GM23338 (cell line): ENCODE measurements around the gene GRID2. TPM values are rescaled to one million over a fixed set of nuclear protein-coding genes. Genes with fewer than 3 reads are reported as not detected.

Experiments
- ATAC-seq: fragments of 200-7000 bp; cut with Tn5 transposase; 3 replicates; pipeline ENCODE4 v1.9.1; 2020
- DNase-seq: peaks from one replicate; pipeline ENCODE4 v3.0.0-alpha.2; 2015; ENCODE audit warnings: low spot score
- H2AFZ ChIP-seq: fragments of 200-600 bp; sonication (generic); 2 replicates; pipeline ENCODE4 v1.8.0; 2016; ENCODE audit warnings: antibody characterized with exemption, mild to moderate bottlenecking, moderate library complexity
- H3F3A ChIP-seq: fragments of 200-600 bp; sonication (generic); replicated peaks from 2 replicates; pipeline ENCODE4 v1.8.0; 2017; ENCODE audit warnings: antibody characterized with exemption, mixed run types, low read depth
- H3K27ac ChIP-seq: fragments of 200-600 bp; sonication (generic); 2 replicates; pipeline ENCODE4 v1.6.1; 2016; ENCODE audit warnings: low read depth
- H3K27me3 ChIP-seq: fragments of 200-600 bp; sonication (generic); 2 replicates; pipeline ENCODE4 v1.8.0; 2016; ENCODE audit warnings: mild to moderate bottlenecking, mixed run types, moderate library complexity; ENCODE audit not compliant: insufficient read depth
- H3K36me3 ChIP-seq: fragments of 200-600 bp; sonication (generic); 2 replicates; pipeline ENCODE4 v1.8.0; 2016; ENCODE audit warnings: mild to moderate bottlenecking; ENCODE audit not compliant: insufficient read depth
- H3K4me1 ChIP-seq: fragments of 200-600 bp; sonication (generic); 2 replicates; pipeline ENCODE4 v1.8.0; 2016; ENCODE audit warnings: mild to moderate bottlenecking, moderate library complexity; ENCODE audit not compliant: insufficient read depth
- H3K4me2 ChIP-seq: fragments of 200-600 bp; sonication (generic); 2 replicates; pipeline ENCODE4 v1.7.1; 2017; ENCODE audit warnings: mixed run types
- H3K4me3 ChIP-seq: fragments of 200-600 bp; sonication (generic); 2 replicates; pipeline ENCODE4 v1.6.1; 2016; ENCODE audit warnings: mixed run types
- H3K79me2 ChIP-seq: fragments of 200-600 bp; sonication (generic); replicated peaks from 2 replicates; pipeline ENCODE4 v1.8.0; 2017; ENCODE audit warnings: mild to moderate bottlenecking; ENCODE audit not compliant: insufficient read depth
- H3K9me2 ChIP-seq: fragments of 200-600 bp; sonication (generic); 2 replicates; pipeline ENCODE4 v1.8.0; 2017; ENCODE audit not compliant: insufficient read depth
- H4K20me1 ChIP-seq: fragments of 200-600 bp; sonication (generic); replicated peaks from 2 replicates; pipeline ENCODE4 v1.8.0; 2017; ENCODE audit warnings: mild to moderate bottlenecking; ENCODE audit not compliant: insufficient read depth
- H3K27ac Mint-ChIP-seq: 2 replicates; pipeline ENCODE4 v1.8.0; 2020; ENCODE audit warnings: inconsistent platforms, mild to moderate bottlenecking, moderate library complexity, mixed read lengths
- H3K27me3 Mint-ChIP-seq: 3 replicates; pipeline ENCODE4 v1.8.0; 2022; ENCODE audit warnings: low read depth, mild to moderate bottlenecking, moderate library complexity, mixed read lengths, inconsistent platforms; ENCODE audit not compliant: insufficient read depth, poor library complexity
- H3K36me3 Mint-ChIP-seq: 3 replicates; pipeline ENCODE4 v1.8.0; 2021; ENCODE audit warnings: low read depth, mild to moderate bottlenecking, inconsistent platforms, moderate library complexity, mixed read lengths
- H3K4me1 Mint-ChIP-seq: 3 replicates; pipeline ENCODE4 v1.8.0; 2020; ENCODE audit warnings: mild to moderate bottlenecking, inconsistent platforms, mixed read lengths
- H3K4me3 Mint-ChIP-seq: 3 replicates; pipeline ENCODE4 v1.8.0; 2021; ENCODE audit warnings: moderate library complexity, mild to moderate bottlenecking, inconsistent platforms, mixed read lengths
- H3K9me3 Mint-ChIP-seq: 3 replicates; pipeline ENCODE4 v1.8.0; 2020; ENCODE audit warnings: moderate library complexity, mild to moderate bottlenecking, inconsistent platforms, mixed read lengths
- CREB1 ChIP-seq: fragments of 250-450 bp; sonication (Bioruptor Pico); IDR thresholded peaks from 2 replicates; pipeline ENCODE4 v1.5.0; 2020; ENCODE audit warnings: low read depth, mild to moderate bottlenecking, moderate library complexity
- EZH2 ChIP-seq: fragments of 200-600 bp; sonication (generic); IDR thresholded peaks from one replicate; pipeline ENCODE4 v1.8.0; 2017; ENCODE audit warnings: antibody characterized with exemption, mild to moderate bottlenecking, low read depth; ENCODE audit not compliant: unreplicated experiment
- EZH2phosphoT487 ChIP-seq: fragments of 200-600 bp; sonication (generic); IDR thresholded peaks from one replicate; pipeline ENCODE4 v1.8.1; 2018; ENCODE audit warnings: antibody characterized with exemption; ENCODE audit not compliant: unreplicated experiment
- JUNB ChIP-seq: IDR thresholded peaks from one replicate; pipeline ENCODE4 v1.6.1; 2016; ENCODE audit warnings: antibody characterized with exemption; ENCODE audit not compliant: unreplicated experiment
- NANOG ChIP-seq: IDR thresholded peaks from 2 replicates; pipeline ENCODE4 v1.6.1; 2016; ENCODE audit warnings: antibody characterized with exemption, borderline replicate concordance
- POLR2AphosphoS5 ChIP-seq: IDR thresholded peaks from 2 replicates; pipeline ENCODE4 v1.6.1; 2016; ENCODE audit warnings: antibody characterized with exemption, low read depth
- STAT1 ChIP-seq: IDR thresholded peaks from one replicate; pipeline ENCODE4 v1.6.1; 2016; ENCODE audit warnings: antibody characterized with exemption; ENCODE audit not compliant: unreplicated experiment
- ZNF114 ChIP-seq: fragments of 250-450 bp; sonication (Bioruptor Pico); IDR thresholded peaks from 2 replicates; pipeline ENCODE4 v1.5.0; 2020; ENCODE audit warnings: mild to moderate bottlenecking, moderate library complexity
- polyA plus RNA-seq: library from polyadenylated mRNA; unstranded; fragments of >200 nt; fragmentation: Nextera tagmentation; extraction: Ambion mirVana; gene quantifications from 2 replicates; pipeline ENCODE4 v1.2.1, GENCODE V29; 2016
- total RNA-seq: library from RNA; depleted of rRNA; stranded (reverse); fragments of >200 nt; shearing (Covaris generic); gene quantifications from 2 replicates; pipeline ENCODE4 v1.2.3, GENCODE V29; 2014
- TF ChIP-seq, protein P1 (sequence below): IDR thresholded peaks from 2 replicates; pipeline ENCODE4 v1.6.1; 2016; ENCODE audit warnings: antibody characterized with exemption
- TF ChIP-seq, protein P2 (sequence below), 2 experiments: fragments of 200-600 bp in 1 of 2; sonication (generic) in 1 of 2; conservative IDR thresholded peaks; 2 replicates each; pipeline versions ENCODE4 v1.5.1 to v1.6.1; 2016 to 2017; ENCODE audit warnings: antibody characterized with exemption in 2 of 2, low read depth in 2 of 2, mild to moderate bottlenecking in 2 of 2, moderate library complexity in 1 of 2
- TF ChIP-seq, protein P3 (sequence below): fragments of 250-450 bp; sonication (Bioruptor Pico); IDR thresholded peaks from 2 replicates; pipeline ENCODE4 v1.5.0; 2020; ENCODE audit warnings: mild to moderate bottlenecking, moderate library complexity
- TF ChIP-seq, protein P4 (sequence below): IDR thresholded peaks from one replicate; pipeline ENCODE4 v1.6.1; 2018; ENCODE audit warnings: antibody characterized with exemption; ENCODE audit not compliant: unreplicated experiment

GRID2 gene
- total and polyA plus RNA-seq, 2 experiments from 2014 or later, result 19.9 to 65.4 TPM

DNA sequence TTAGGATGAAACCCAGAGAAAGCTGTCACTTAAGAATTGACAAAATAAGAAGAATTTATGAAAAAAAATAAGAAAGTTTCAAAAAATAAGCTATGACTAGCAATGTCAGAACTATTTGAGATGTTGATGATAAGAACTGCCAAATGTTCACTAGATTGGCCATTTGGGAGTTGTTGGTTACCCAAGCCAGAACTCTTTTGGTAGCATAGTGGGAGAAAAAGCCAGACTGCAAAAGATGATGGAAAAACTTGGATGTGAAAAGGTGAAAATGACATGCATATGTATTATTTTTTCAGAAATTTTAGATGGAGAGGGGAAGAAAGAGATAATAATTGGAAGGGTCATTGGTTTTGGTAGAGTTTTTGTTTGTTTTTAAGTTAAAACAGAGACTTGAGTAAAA is 1127.6 kb downstream of the GRID2 start (continued):
- no peak for TF ChIP-seq ZNF114 (CRISPR knock-in tag)
- TF ChIP-seq, protein P1, sequence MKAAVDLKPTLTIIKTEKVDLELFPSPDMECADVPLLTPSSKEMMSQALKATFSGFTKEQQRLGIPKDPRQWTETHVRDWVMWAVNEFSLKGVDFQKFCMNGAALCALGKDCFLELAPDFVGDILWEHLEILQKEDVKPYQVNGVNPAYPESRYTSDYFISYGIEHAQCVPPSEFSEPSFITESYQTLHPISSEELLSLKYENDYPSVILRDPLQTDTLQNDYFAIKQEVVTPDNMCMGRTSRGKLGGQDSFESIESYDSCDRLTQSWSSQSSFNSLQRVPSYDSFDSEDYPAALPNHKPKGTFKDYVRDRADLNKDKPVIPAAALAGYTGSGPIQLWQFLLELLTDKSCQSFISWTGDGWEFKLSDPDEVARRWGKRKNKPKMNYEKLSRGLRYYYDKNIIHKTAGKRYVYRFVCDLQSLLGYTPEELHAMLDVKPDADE, result no peak

DNA sequence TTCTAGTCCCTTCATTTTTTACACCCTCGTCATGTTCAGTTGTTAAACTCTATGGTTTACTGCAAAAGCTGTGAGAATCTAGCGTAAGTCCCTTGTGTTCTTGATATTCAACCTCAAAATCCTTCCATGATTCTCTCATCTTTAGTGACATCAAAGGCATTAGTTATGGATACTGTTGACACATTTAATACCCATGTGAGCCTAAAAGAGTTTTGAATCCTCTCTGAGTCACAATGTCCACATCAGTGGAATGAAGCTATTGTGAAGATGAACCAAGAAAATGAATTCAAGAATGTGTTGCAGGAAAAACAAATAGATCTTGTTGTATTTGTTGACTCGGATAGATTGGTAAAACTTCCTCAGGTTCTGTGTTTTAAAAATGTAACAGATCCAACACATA is 1130.1 kb downstream of the GRID2 start:
- Histone ChIP-seq H3K79me2 (no peaks in the 10 kb centered on the region), H3K4me1 (no peaks in the 10 kb centered on the region), H3K27me3 (no peaks in the 10 kb centered on the region), H3F3A (no peaks in the 10 kb centered on the region), H3K4me2 (no peak overlapping the region), H3K36me3 (no peaks in the 10 kb centered on the region), H3K27ac (no peak overlapping the region), H2AFZ (no peak overlapping the region), H4K20me1 (no peaks in the 10 kb centered on the region), H3K9me2 (no peaks in the 10 kb centered on the region), H3K4me3 (no peak overlapping the region)
- peaks cover 4% of the 10 kb centered on the region; the same call in 1 of the 3 replicates for H3K36me3 Mint-ChIP-seq
- ATAC-seq, result no peak
- H3K27me3 Mint-ChIP-seq, result no peaks in the 10 kb centered on the region
- TF ChIP-seq, protein P2, sequence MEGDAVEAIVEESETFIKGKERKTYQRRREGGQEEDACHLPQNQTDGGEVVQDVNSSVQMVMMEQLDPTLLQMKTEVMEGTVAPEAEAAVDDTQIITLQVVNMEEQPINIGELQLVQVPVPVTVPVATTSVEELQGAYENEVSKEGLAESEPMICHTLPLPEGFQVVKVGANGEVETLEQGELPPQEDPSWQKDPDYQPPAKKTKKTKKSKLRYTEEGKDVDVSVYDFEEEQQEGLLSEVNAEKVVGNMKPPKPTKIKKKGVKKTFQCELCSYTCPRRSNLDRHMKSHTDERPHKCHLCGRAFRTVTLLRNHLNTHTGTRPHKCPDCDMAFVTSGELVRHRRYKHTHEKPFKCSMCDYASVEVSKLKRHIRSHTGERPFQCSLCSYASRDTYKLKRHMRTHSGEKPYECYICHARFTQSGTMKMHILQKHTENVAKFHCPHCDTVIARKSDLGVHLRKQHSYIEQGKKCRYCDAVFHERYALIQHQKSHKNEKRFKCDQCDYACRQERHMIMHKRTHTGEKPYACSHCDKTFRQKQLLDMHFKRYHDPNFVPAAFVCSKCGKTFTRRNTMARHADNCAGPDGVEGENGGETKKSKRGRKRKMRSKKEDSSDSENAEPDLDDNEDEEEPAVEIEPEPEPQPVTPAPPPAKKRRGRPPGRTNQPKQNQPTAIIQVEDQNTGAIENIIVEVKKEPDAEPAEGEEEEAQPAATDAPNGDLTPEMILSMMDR (conservative IDR thresholded peaks at IDR 0.05; ENCODE audit: low read depth in 2 of 2), result no peak
- TF ChIP-seq, protein P3, sequence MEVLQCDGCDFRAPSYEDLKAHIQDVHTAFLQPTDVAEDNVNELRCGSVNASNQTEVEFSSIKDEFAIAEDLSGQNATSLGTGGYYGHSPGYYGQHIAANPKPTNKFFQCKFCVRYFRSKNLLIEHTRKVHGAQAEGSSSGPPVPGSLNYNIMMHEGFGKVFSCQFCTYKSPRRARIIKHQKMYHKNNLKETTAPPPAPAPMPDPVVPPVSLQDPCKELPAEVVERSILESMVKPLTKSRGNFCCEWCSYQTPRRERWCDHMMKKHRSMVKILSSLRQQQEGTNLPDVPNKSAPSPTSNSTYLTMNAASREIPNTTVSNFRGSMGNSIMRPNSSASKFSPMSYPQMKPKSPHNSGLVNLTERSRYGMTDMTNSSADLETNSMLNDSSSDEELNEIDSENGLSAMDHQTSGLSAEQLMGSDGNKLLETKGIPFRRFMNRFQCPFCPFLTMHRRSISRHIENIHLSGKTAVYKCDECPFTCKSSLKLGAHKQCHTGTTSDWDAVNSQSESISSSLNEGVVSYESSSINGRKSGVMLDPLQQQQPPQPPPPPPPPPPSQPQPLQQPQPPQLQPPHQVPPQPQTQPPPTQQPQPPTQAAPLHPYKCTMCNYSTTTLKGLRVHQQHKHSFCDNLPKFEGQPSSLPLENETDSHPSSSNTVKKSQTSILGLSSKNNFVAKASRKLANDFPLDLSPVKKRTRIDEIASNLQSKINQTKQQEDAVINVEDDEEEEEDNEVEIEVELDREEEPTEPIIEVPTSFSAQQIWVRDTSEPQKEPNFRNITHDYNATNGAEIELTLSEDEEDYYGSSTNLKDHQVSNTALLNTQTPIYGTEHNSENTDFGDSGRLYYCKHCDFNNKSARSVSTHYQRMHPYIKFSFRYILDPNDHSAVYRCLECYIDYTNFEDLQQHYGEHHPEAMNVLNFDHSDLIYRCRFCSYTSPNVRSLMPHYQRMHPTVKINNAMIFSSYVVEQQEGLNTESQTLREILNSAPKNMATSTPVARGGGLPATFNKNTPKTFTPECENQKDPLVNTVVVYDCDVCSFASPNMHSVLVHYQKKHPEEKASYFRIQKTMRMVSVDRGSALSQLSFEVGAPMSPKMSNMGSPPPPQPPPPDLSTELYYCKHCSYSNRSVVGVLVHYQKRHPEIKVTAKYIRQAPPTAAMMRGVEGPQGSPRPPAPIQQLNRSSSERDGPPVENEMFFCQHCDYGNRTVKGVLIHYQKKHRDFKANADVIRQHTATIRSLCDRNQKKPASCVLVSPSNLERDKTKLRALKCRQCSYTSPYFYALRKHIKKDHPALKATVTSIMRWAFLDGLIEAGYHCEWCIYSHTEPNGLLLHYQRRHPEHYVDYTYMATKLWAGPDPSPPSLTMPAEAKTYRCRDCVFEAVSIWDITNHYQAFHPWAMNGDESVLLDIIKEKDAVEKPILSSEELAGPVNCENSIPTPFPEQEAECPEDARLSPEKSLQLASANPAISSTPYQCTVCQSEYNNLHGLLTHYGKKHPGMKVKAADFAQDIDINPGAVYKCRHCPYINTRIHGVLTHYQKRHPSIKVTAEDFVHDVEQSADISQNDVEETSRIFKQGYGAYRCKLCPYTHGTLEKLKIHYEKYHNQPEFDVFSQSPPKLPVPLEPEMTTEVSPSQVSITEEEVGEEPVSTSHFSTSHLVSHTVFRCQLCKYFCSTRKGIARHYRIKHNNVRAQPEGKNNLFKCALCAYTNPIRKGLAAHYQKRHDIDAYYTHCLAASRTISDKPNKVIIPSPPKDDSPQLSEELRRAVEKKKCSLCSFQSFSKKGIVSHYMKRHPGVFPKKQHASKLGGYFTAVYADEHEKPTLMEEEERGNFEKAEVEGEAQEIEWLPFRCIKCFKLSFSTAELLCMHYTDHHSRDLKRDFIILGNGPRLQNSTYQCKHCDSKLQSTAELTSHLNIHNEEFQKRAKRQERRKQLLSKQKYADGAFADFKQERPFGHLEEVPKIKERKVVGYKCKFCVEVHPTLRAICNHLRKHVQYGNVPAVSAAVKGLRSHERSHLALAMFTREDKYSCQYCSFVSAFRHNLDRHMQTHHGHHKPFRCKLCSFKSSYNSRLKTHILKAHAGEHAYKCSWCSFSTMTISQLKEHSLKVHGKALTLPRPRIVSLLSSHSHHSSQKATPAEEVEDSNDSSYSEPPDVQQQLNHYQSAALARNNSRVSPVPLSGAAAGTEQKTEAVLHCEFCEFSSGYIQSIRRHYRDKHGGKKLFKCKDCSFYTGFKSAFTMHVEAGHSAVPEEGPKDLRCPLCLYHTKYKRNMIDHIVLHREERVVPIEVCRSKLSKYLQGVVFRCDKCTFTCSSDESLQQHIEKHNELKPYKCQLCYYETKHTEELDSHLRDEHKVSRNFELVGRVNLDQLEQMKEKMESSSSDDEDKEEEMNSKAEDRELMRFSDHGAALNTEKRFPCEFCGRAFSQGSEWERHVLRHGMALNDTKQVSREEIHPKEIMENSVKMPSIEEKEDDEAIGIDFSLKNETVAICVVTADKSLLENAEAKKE, result no peak
- TF ChIP-seq, protein P4, sequence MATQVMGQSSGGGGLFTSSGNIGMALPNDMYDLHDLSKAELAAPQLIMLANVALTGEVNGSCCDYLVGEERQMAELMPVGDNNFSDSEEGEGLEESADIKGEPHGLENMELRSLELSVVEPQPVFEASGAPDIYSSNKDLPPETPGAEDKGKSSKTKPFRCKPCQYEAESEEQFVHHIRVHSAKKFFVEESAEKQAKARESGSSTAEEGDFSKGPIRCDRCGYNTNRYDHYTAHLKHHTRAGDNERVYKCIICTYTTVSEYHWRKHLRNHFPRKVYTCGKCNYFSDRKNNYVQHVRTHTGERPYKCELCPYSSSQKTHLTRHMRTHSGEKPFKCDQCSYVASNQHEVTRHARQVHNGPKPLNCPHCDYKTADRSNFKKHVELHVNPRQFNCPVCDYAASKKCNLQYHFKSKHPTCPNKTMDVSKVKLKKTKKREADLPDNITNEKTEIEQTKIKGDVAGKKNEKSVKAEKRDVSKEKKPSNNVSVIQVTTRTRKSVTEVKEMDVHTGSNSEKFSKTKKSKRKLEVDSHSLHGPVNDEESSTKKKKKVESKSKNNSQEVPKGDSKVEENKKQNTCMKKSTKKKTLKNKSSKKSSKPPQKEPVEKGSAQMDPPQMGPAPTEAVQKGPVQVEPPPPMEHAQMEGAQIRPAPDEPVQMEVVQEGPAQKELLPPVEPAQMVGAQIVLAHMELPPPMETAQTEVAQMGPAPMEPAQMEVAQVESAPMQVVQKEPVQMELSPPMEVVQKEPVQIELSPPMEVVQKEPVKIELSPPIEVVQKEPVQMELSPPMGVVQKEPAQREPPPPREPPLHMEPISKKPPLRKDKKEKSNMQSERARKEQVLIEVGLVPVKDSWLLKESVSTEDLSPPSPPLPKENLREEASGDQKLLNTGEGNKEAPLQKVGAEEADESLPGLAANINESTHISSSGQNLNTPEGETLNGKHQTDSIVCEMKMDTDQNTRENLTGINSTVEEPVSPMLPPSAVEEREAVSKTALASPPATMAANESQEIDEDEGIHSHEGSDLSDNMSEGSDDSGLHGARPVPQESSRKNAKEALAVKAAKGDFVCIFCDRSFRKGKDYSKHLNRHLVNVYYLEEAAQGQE, result no peak
- no peak for TF ChIP-seq EZH2phosphoT487
- TF ChIP-seq JUNB, result no peak
- no peak for TF ChIP-seq NANOG
- no peak for TF ChIP-seq STAT1
- no peak for TF ChIP-seq EZH2
- TF ChIP-seq POLR2AphosphoS5, result no peak
- no peak for TF ChIP-seq CREB1 (CRISPR knock-in tag)
- TF ChIP-seq, protein P1, result no peak
- H3K4me3 Mint-ChIP-seq, result no peak overlapping the region
- H3K9me3 Mint-ChIP-seq, result no peaks in the 10 kb centered on the region
- H3K4me1 Mint-ChIP-seq, result no peaks in the 10 kb centered on the region
- H3K27ac Mint-ChIP-seq, result no peak overlapping the region
- no peak for DNase-seq
